H9 (cell line): ENCODE data around the gene CCDC85B. TPM values are rescaled to one million over a fixed set of nuclear protein-coding genes. Genes with fewer than 3 reads are reported as not detected.

Experiments
- DNase-seq: peaks from one replicate; pipeline ENCODE4 v3.0.0-alpha.2; 2017
- H2AFZ ChIP-seq: one replicate; pipeline ENCODE4 v1.6.1; 2013; ENCODE audit warnings: mild to moderate bottlenecking, low read length, control low read depth, moderate library complexity
- H2AK5ac ChIP-seq: 2 replicates; pipeline ENCODE4 v1.6.1; 2013; ENCODE audit warnings: low read length, control low read depth, mixed read lengths; ENCODE audit not compliant: insufficient read length
- H2BK120ac ChIP-seq: one replicate; pipeline ENCODE4 v1.6.1; 2013; ENCODE audit warnings: low read depth, mild to moderate bottlenecking, low read length, control low read depth, inconsistent platforms; ENCODE audit not compliant: poor library complexity, severe bottlenecking
- H2BK12ac ChIP-seq: 2 replicates; pipeline ENCODE4 v1.6.1; 2013; ENCODE audit warnings: low read length, control low read depth, mixed read lengths, low read depth; ENCODE audit not compliant: insufficient read length
- H2BK15ac ChIP-seq: 2 replicates; pipeline ENCODE4 v1.6.1; 2013; ENCODE audit warnings: low read depth, low read length, control low read depth
- H2BK20ac ChIP-seq: one replicate; pipeline ENCODE4 v1.6.1; 2013; ENCODE audit warnings: low read depth, mild to moderate bottlenecking, low read length, control low read depth, inconsistent platforms; ENCODE audit not compliant: poor library complexity, severe bottlenecking
- H2BK5ac ChIP-seq: 2 replicates; pipeline ENCODE4 v1.6.1; 2013; ENCODE audit warnings: low read length, control low read depth, mixed read lengths; ENCODE audit not compliant: insufficient read length
- H3K14ac ChIP-seq: 2 replicates; pipeline ENCODE4 v1.6.1; 2013; ENCODE audit warnings: low read length, control low read depth; ENCODE audit not compliant: insufficient read depth
- H3K18ac ChIP-seq: 2 replicates; pipeline ENCODE4 v1.6.1; 2013; ENCODE audit warnings: low read depth, mild to moderate bottlenecking, mixed read lengths, low read length, control low read depth; ENCODE audit not compliant: insufficient read length
- H3K23ac ChIP-seq: 2 replicates; pipeline ENCODE4 v1.6.1; 2013; ENCODE audit warnings: low read length, control low read depth, mixed read lengths, low read depth; ENCODE audit not compliant: insufficient read length
- H3K23me2 ChIP-seq: 2 replicates; pipeline ENCODE4 v1.6.1; 2013; ENCODE audit warnings: low read depth, mild to moderate bottlenecking, mixed read lengths, low read length, control low read depth; ENCODE audit not compliant: insufficient read length, poor library complexity, severe bottlenecking
- H3K27ac ChIP-seq: 2 replicates; pipeline ENCODE4 v1.5.1; 2013; ENCODE audit warnings: low read length, control low read depth, mixed read lengths, low read depth; ENCODE audit not compliant: insufficient read length
- H3K27me3 ChIP-seq: 2 replicates; pipeline ENCODE4 v1.6.1; 2013; ENCODE audit warnings: low read length, control low read depth, inconsistent platforms; ENCODE audit not compliant: insufficient read depth
- H3K4ac ChIP-seq: 2 replicates; pipeline ENCODE4 v1.6.1; 2013; ENCODE audit warnings: low read depth, mild to moderate bottlenecking, control low read depth, inconsistent platforms, low read length, moderate library complexity
- H3K4me1 ChIP-seq: 2 replicates; pipeline ENCODE4 v1.6.1; 2013; ENCODE audit warnings: low read length, control low read depth, inconsistent platforms; ENCODE audit not compliant: insufficient read depth
- H3K4me2 ChIP-seq: 2 replicates; pipeline ENCODE4 v1.6.1; 2013; ENCODE audit warnings: low read length, control low read depth, mixed read lengths; ENCODE audit not compliant: insufficient read length, insufficient read depth
- H3K56ac ChIP-seq: 2 replicates; pipeline ENCODE4 v1.6.1; 2013; ENCODE audit warnings: low read depth, mild to moderate bottlenecking, mixed read lengths, low read length, control low read depth; ENCODE audit not compliant: insufficient read length
- H3K79me1 ChIP-seq: 2 replicates; pipeline ENCODE4 v1.6.1; 2013; ENCODE audit warnings: low read depth, mild to moderate bottlenecking, moderate library complexity, low read length, control low read depth, inconsistent platforms; ENCODE audit not compliant: insufficient read depth, poor library complexity, severe bottlenecking
- H3K79me2 ChIP-seq: 2 replicates; pipeline ENCODE4 v1.6.1; 2013; ENCODE audit warnings: low read length, control low read depth, inconsistent platforms; ENCODE audit not compliant: insufficient read depth
- H3K9ac ChIP-seq: 2 replicates; pipeline ENCODE4 v1.6.1; 2013; ENCODE audit warnings: low read length, control low read depth, mixed read lengths; ENCODE audit not compliant: insufficient read length; ENCODE audit errors: extremely low read depth
- H3K9me3 ChIP-seq: one replicate; pipeline ENCODE4 v1.6.1; 2013; ENCODE audit warnings: low read depth, low read length, inconsistent platforms; ENCODE audit not compliant: control insufficient read depth
- H3T11ph ChIP-seq: one replicate; pipeline ENCODE4 v1.6.1; 2013; ENCODE audit warnings: mild to moderate bottlenecking, low read length, control low read depth, inconsistent platforms
- H4K20me1 ChIP-seq: one replicate; pipeline ENCODE4 v1.6.1; 2013; ENCODE audit not compliant: control insufficient read depth, insufficient read length, insufficient read depth
- H4K5ac ChIP-seq: 2 replicates; pipeline ENCODE4 v1.6.1; 2013; ENCODE audit warnings: low read depth, mild to moderate bottlenecking, mixed read lengths, low read length, control low read depth; ENCODE audit not compliant: insufficient read length
- H4K8ac ChIP-seq: replicated peaks from 2 replicates; pipeline ENCODE4 v1.6.1; 2013; ENCODE audit warnings: low read length, control low read depth, mixed read lengths, low read depth; ENCODE audit not compliant: insufficient read length
- H4K91ac ChIP-seq: 2 replicates; pipeline ENCODE4 v1.6.1; 2013; ENCODE audit warnings: low read depth, mild to moderate bottlenecking, moderate library complexity, mixed read lengths, low read length, control low read depth; ENCODE audit not compliant: insufficient read length
- H3K27ac Mint-ChIP-seq, 3 experiments: 2 replicates in 2 of 3; 3 replicates in 1 of 3; pipeline ENCODE4 v1.8.0; 2020 to 2021; ENCODE audit warnings: mixed read lengths in 3 of 3, mild to moderate bottlenecking in 1 of 3, moderate library complexity in 1 of 3
- H3K27me3 Mint-ChIP-seq: 2 replicates; pipeline ENCODE4 v1.8.0; 2021; ENCODE audit warnings: low read depth, mild to moderate bottlenecking, moderate library complexity, mixed read lengths
- H3K36me3 Mint-ChIP-seq, 3 experiments: 2 replicates in 2 of 3; 3 replicates in 1 of 3; pipeline ENCODE4 v1.8.0; 2020 to 2021; ENCODE audit warnings: low read depth in 3 of 3, mixed read lengths in 3 of 3; ENCODE audit not compliant: insufficient read depth in 1 of 3
- H3K4me1 Mint-ChIP-seq, 2 experiments: 2 replicates each; pipeline ENCODE4 v1.8.0; 2020; ENCODE audit warnings: mixed read lengths in 2 of 2
- H3K4me3 Mint-ChIP-seq, 2 experiments: 2 replicates in 1 of 2; 3 replicates in 1 of 2; pipeline ENCODE4 v1.8.0; 2020 to 2021; ENCODE audit warnings: mild to moderate bottlenecking in 2 of 2, mixed read lengths in 2 of 2, moderate library complexity in 1 of 2
- H3K9me3 Mint-ChIP-seq, 2 experiments: 2 replicates in 1 of 2; 3 replicates in 1 of 2; pipeline ENCODE4 v1.8.0; 2020; ENCODE audit warnings: mild to moderate bottlenecking in 2 of 2, mixed read lengths in 2 of 2, moderate library complexity in 1 of 2
- WGBS: extraction: QIAGEN DNeasy Blood & Tissue Kit; methylation state at CpG from one replicate; pipeline ENCODE4 v1.1.7; 2013; ENCODE audit warnings: missing lambda C conversion rate, low lambda C conversion rate, mixed read lengths; ENCODE audit not compliant: insufficient read length; ENCODE audit errors: extremely low coverage; 5-methylcytosine and 5-hydroxymethylcytosine counted together
- total RNA-seq: library from RNA; stranded (reverse); gene quantifications from 2 replicates; pipeline ENCODE4 v1.2.1, GENCODE V29; 2021
- TF ChIP-seq, protein P1 (sequence below): fragments of 200-600 bp; sonication (generic); conservative IDR thresholded peaks from 3 replicates; pipeline ENCODE4 v1.8.0; 2021; ENCODE audit warnings: antibody characterized with exemption, mild to moderate bottlenecking

The CCDC85B gene
- total RNA-seq, 1 experiment from 2014 or later: 23.3 TPM

DNA sequence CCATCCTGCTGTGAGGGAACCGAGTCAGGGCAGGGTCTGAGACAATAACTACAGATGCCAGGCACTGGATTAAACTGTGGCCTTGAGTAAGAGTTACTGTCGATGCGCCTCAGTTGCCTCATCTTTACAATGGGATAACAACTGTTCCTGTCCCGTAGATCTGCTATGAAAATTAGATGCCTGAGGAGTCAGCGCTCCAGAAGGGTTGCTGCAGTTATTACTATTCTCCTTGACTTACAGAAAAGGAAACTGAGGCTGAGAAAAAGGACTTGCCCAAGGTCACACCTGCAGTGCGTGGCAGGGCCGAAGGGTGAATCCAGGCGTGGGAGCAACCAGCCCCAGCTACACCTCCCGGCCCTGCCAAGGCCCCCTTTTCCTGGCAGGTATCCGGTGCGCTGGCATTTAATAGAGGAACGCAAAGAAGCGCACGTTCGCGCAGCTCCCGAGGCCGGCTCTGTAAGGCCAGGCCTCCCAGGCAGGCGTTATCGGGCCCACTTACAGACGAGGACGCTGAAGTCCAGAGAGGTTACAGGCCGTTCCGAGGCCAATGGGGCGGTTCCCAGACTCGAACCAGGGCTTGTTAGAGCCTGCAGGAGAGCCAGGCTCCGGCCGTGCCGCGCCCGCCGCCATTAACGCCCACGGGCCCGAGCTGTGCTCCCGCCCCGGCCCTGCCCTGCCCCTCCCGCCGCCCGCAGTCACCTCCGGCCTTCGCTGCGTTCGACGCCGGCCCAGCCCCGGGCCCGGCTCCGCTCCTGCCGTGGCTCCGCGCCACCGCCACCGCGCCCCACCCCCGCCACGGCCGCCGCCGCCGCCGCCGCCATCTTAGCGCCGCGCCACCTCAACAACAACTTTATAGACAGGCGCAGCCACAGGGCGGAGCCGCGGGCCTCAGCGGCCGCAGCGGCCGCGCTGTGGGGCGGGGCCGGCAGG, 28.0 kb downstream of the CCDC85B start, which contains the start of gene C11orf68:
TSS of gene C11orf68 (minus strand) at position 852 of the 930 bp plus-strand sequence. CDS start at position 821, 31 bp downstream.
- H3K27me3 ChIP-seq: no peaks in the 10 kb centered on the region
- WGBS: no CpG with 5 or more reads among the region's 77 CpGs
- peak within 1 kb of the TSS; percentile 60 for H3K4me2 ChIP-seq
- no peak within 1 kb of the TSS for H4K8ac ChIP-seq
- peak within 1 kb of the TSS in 2 of 3 experiments; percentile 72 to 86; a peak in 2 of 7 replicates for H3K27ac Mint-ChIP-seq
- H2AFZ ChIP-seq: no peak within 1 kb of the TSS
- no peak within 1 kb of the TSS for H3K56ac ChIP-seq
- no peaks in the 10 kb centered on the region for H3K79me2 ChIP-seq
- no peak within 1 kb of the TSS for H3K27ac ChIP-seq
- H3T11ph ChIP-seq: no peak within 1 kb of the TSS
- no peaks in the 10 kb centered on the region for H3K9me3 ChIP-seq
- H3K18ac ChIP-seq: peak within 1 kb of the TSS; percentile 56
- H3K9ac ChIP-seq: peak within 1 kb of the TSS; percentile 81
- no peaks in the 10 kb centered on the region; a peak in 1 of 5 replicates for H3K9me3 Mint-ChIP-seq
- H4K91ac ChIP-seq: no peak within 1 kb of the TSS
- no peak within 1 kb of the TSS for H2BK120ac ChIP-seq
- H3K23me2 ChIP-seq: peaks cover 11% of the 10 kb centered on the region
- DNase-seq: no peak
- H3K23ac ChIP-seq: no peak within 1 kb of the TSS
- no peaks in the 10 kb centered on the region; the same call in 1 of the 2 replicates for H3K4me1 ChIP-seq
- H3K27me3 Mint-ChIP-seq: peaks cover 4% of the 10 kb centered on the region
- H2BK20ac ChIP-seq: no peak within 1 kb of the TSS
- TF ChIP-seq, protein P1, sequence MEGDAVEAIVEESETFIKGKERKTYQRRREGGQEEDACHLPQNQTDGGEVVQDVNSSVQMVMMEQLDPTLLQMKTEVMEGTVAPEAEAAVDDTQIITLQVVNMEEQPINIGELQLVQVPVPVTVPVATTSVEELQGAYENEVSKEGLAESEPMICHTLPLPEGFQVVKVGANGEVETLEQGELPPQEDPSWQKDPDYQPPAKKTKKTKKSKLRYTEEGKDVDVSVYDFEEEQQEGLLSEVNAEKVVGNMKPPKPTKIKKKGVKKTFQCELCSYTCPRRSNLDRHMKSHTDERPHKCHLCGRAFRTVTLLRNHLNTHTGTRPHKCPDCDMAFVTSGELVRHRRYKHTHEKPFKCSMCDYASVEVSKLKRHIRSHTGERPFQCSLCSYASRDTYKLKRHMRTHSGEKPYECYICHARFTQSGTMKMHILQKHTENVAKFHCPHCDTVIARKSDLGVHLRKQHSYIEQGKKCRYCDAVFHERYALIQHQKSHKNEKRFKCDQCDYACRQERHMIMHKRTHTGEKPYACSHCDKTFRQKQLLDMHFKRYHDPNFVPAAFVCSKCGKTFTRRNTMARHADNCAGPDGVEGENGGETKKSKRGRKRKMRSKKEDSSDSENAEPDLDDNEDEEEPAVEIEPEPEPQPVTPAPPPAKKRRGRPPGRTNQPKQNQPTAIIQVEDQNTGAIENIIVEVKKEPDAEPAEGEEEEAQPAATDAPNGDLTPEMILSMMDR: no peak
- peaks cover 1 to 23% (median 23%) of the 10 kb centered on the region in 3 experiments; a peak in 6 of 7 replicates for H3K36me3 Mint-ChIP-seq
- H4K20me1 ChIP-seq: no peaks in the 10 kb centered on the region
- H3K4me1 Mint-ChIP-seq: peaks cover 21 to 28% of the 10 kb centered on the region in 2 experiments
- H2BK5ac ChIP-seq: no peak within 1 kb of the TSS
- H3K4me3 Mint-ChIP-seq: peak within 1 kb of the TSS; percentile 84 to 93
- no peak within 1 kb of the TSS for H3K4ac ChIP-seq
- no peak within 1 kb of the TSS for H2AK5ac ChIP-seq
- no peaks in the 10 kb centered on the region for H3K79me1 ChIP-seq
- no peak within 1 kb of the TSS for H2BK15ac ChIP-seq
- H2BK12ac ChIP-seq: no peak within 1 kb of the TSS
- peak within 1 kb of the TSS; percentile 92 for H3K14ac ChIP-seq
- no peak within 1 kb of the TSS for H4K5ac ChIP-seq
